Measurements from ENCODE around the gene PKP3.
"Not testable (repeated sequence)": the region's sequence is repeated elsewhere in the genome, so short reads cannot be mapped to it uniquely, and the experiment has no call there.

Gene PKP3, protein sequence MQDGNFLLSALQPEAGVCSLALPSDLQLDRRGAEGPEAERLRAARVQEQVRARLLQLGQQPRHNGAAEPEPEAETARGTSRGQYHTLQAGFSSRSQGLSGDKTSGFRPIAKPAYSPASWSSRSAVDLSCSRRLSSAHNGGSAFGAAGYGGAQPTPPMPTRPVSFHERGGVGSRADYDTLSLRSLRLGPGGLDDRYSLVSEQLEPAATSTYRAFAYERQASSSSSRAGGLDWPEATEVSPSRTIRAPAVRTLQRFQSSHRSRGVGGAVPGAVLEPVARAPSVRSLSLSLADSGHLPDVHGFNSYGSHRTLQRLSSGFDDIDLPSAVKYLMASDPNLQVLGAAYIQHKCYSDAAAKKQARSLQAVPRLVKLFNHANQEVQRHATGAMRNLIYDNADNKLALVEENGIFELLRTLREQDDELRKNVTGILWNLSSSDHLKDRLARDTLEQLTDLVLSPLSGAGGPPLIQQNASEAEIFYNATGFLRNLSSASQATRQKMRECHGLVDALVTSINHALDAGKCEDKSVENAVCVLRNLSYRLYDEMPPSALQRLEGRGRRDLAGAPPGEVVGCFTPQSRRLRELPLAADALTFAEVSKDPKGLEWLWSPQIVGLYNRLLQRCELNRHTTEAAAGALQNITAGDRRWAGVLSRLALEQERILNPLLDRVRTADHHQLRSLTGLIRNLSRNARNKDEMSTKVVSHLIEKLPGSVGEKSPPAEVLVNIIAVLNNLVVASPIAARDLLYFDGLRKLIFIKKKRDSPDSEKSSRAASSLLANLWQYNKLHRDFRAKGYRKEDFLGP

GRCh38 chr11:394034-394857 is at the start of gene PKP3:
TSS of gene PKP3 (plus strand) at chr11:394209. CDS start at chr11:394293, 84 bp downstream.
- TF ChIP-seq, protein P1, sequence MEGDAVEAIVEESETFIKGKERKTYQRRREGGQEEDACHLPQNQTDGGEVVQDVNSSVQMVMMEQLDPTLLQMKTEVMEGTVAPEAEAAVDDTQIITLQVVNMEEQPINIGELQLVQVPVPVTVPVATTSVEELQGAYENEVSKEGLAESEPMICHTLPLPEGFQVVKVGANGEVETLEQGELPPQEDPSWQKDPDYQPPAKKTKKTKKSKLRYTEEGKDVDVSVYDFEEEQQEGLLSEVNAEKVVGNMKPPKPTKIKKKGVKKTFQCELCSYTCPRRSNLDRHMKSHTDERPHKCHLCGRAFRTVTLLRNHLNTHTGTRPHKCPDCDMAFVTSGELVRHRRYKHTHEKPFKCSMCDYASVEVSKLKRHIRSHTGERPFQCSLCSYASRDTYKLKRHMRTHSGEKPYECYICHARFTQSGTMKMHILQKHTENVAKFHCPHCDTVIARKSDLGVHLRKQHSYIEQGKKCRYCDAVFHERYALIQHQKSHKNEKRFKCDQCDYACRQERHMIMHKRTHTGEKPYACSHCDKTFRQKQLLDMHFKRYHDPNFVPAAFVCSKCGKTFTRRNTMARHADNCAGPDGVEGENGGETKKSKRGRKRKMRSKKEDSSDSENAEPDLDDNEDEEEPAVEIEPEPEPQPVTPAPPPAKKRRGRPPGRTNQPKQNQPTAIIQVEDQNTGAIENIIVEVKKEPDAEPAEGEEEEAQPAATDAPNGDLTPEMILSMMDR (IDR thresholded peaks at IDR 0.05; ENCODE audit: insufficient read depth, low read depth, low read length, missing control alignments), result no peak
- H3K4me3 ChIP-seq (ENCODE audit: low read depth, low read length), result no peak within 1 kb of the TSS
- no peak for DNase-seq (ENCODE audit: low read depth)

DNA sequence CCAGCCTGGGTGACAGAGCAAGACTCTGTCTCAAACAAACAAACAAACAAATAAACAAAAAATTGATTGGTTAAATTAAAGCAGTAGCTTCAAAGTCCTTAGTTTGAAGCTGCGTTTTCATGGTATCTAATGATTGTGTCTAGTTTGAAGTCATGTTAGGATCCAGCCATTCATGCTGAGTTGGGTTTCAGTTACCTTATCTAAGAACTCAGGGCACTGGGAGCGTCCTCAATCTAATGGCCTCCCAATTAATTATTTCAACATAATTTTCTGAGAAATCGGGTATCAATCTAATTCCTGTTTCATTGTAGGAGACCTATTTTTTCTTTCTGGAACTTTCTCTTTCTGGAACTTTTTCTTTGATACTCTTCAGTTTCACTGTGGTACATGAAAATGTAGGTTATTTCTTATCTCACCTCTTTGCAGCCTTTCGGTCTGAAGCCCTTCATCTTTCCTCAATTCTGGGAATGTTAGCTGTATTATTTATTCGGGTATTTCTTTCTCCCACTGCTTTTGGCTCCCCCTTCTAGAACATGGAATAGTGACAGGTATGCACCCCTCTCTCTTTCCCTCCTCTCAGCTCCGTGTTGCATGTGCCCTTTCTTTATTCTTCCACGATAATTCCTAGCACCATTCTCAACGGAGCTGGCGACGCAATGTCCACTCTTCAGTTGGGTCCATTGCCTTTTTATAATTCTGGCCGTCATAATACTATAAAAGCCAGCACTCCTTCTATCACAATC is 49.0 kb upstream of the PKP3 start:
- TF ChIP-seq, protein P1 (IDR thresholded peaks at IDR 0.05; ENCODE audit: insufficient read depth, low read depth, low read length, missing control alignments), result no peak
- H3K4me3 ChIP-seq (ENCODE audit: low read depth, low read length), result no peak overlapping the region
- no peak for DNase-seq (ENCODE audit: low read depth)

DNA sequence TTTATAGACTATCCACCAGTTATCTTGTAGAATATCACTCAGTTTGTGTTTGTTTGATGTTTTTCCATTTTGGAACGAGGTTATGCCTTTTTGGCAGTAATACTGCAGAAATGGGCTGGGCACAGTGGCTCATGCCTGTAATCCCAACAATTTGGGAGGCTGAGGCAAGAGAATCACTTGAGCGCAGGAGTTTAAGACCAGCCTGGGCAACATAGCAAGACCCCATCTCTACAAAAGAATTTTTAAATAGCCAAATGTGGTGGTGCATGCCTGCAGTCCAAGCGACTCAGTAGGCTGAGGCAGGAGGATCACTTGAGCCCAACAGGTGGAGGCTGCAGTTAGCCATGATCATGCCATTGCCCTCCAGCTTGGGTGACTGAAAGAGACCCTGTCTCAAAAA is 47.5 kb upstream of the PKP3 start:
- H3K4me3 ChIP-seq (ENCODE audit: low read depth, low read length), result no peak overlapping the region
- TF ChIP-seq, protein P1 (IDR thresholded peaks at IDR 0.05; ENCODE audit: insufficient read depth, low read depth, low read length, missing control alignments), result no peak
- no peak for DNase-seq (ENCODE audit: low read depth)

GRCh38 chr11:349270-349954 is 44.6 kb upstream of the PKP3 start:
- not testable (repeated sequence) for H3K4me3 ChIP-seq (ENCODE audit: low read depth, low read length); DNase-seq (ENCODE audit: low read depth)

DNA sequence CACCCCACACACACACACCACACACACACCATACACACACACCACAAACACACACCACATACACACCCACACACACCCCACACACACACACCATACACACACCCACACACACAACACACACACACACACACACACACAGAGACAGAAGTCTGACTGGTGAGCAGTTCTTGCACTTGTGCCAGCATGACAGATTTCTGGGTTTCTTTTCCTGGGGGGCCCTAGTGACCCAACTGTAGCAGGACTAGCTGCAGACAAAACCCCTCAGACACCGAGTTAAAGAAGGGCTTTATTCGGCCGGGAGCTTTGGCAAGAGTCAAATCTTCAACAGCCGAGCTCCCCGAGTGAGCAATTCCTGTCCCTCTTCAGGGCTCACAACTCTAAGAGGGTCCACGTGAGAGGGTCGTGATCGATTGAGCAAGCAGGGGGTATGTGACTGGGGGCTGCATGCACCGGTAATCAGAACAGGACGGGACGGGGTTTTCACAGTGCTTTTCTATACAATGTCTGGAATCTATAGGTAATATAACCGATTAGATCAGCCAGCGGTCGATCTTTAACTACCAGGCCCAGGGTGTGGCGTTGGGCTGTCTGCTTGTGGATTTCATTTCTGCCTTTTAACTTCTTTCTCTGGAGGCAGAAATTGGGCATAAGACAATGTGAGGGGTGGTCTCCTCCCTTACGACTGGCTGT is 43.8 kb upstream of the PKP3 start:
- H3K4me3 ChIP-seq (ENCODE audit: low read depth, low read length); DNase-seq (ENCODE audit: low read depth): not testable (repeated sequence)

DNA sequence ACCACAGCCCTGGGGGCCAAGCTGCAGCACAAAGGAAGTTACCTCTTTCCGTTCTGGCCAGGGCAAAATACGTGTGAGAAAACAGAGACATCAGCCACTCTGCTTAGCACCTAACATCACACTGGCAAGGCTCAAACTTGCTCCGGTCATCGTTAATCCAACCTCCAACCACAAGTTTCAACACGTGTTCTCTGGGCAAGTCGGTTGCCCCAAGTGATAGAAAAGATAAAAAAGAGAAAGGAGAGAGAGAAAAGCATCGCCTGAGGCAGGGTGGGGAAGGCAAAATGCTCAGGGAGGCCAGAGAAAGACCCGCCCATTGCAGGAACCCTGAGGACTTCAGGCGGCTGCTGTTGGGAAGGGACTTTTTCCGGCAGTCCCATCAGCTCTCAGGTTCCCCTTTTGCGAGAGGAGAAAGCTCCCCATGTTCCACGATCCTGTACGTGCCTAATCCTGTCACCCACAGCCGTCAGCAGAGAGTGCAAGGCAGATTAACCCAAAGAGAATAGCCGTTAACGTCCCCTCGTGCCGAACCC is 43.2 kb upstream of the PKP3 start:
- DNase-seq (ENCODE audit: low read depth), result peak; percentile 78
- TF ChIP-seq, protein P1 (IDR thresholded peaks at IDR 0.05; ENCODE audit: insufficient read depth, low read depth, low read length, missing control alignments), result no peak
- no peak overlapping the region for H3K4me3 ChIP-seq (ENCODE audit: low read depth, low read length)

Data from GM12865 (cell line).